Activated naive CD4-positive, alpha-beta T cell treated with anti-CD3 and anti-CD28 coated beads for 36 hours (primary cell): Measurements from ENCODE around the gene HAS3. TPM values are rescaled to one million over a fixed set of nuclear protein-coding genes. Genes with fewer than 3 reads are reported as not detected.
"Not testable (repeated sequence)": the region's sequence is repeated elsewhere in the genome, so short reads cannot be mapped to it uniquely, and the experiment has no call there.

Experiments
- CTCF ChIA-PET: fragments of 350-600 bp; sonication (Branson Sonifier 250); formaldehyde crosslinking; loops from one replicate; lab custom pipeline; 2021; ENCODE audit warnings: antibody characterized with exemption; lab: Charles Lee
- DNase-seq: peaks from one replicate; pipeline ENCODE4 v3.0.0-alpha.2; 2020
- H3K27ac Mint-ChIP-seq: one replicate; pipeline ENCODE4 v1.8.0; 2021; ENCODE audit warnings: mild to moderate bottlenecking, mixed read lengths
- H3K27me3 Mint-ChIP-seq: one replicate; pipeline ENCODE4 v1.8.0; 2021; ENCODE audit warnings: low read depth, mixed read lengths
- H3K36me3 Mint-ChIP-seq: one replicate; pipeline ENCODE4 v1.8.0; 2021; ENCODE audit warnings: low read depth, mixed read lengths
- H3K4me1 Mint-ChIP-seq: one replicate; pipeline ENCODE4 v1.8.0; 2021; ENCODE audit warnings: low read depth, mixed read lengths
- H3K4me3 Mint-ChIP-seq: one replicate; pipeline ENCODE4 v1.8.0; 2021; ENCODE audit warnings: mild to moderate bottlenecking, moderate library complexity, mixed read lengths
- H3K9me3 Mint-ChIP-seq: one replicate; pipeline ENCODE4 v1.8.0; 2021; ENCODE audit warnings: mixed read lengths
- intact Hi-C: fragments of 100-400 bp; cut with micrococcal nuclease; formaldehyde crosslinking; loops from one replicate; pipeline ENCODE4 v1.15.1; 2023
- total RNA-seq, 2 experiments: library from RNA; stranded (reverse); gene quantifications; one replicate each; pipeline ENCODE4 v1.2.3, GENCODE V29; 2021

The HAS3 gene
- total RNA-seq, 2 experiments from 2014 or later = 0.20 to 0.31 TPM

- Mint-ChIP-seq H3K9me3 (no peaks in the 10 kb centered on the region), H3K4me3 (no peak overlapping the region), H3K36me3 (peaks cover 26% of the 10 kb centered on the region), H3K4me1 (peaks cover 2% of the 10 kb centered on the region), H3K27ac (no peak overlapping the region), H3K27me3 (no peaks in the 10 kb centered on the region)
- CTCF ChIA-PET = no interaction called here
- intact Hi-C loops = loop anchor here (5.0 kb wide), 1 partner anchor 218 kb away; no protein-coding TSS in a partner anchor
- no peak for DNase-seq
Observed at GRCh38 chr16:69120096-69120664, 14.7 kb downstream of the HAS3 start.

GRCh38 chr16:69123910-69124309 is 18.5 kb downstream of the HAS3 start:
- Mint-ChIP-seq H3K4me1 (peaks cover 18% of the 10 kb centered on the region), H3K27ac (no peak overlapping the region), H3K4me3 (no peak overlapping the region)

GRCh38 chr16:69124406-69124805 is 19.0 kb downstream of the HAS3 start:
- not testable (repeated sequence) for DNase-seq, H3K27me3 Mint-ChIP-seq, H3K9me3 Mint-ChIP-seq, H3K27ac Mint-ChIP-seq, H3K4me3 Mint-ChIP-seq
- CTCF ChIA-PET = interaction anchor here (0.6 to 3.9 kb wide), 19 partner anchors 9 to 753 kb away, joined by 3 to 36 read pairs (median 5); partner anchors contain the start of genes CHTF8 and UTP4
- Mint-ChIP-seq H3K36me3 (peaks cover 18% of the 10 kb centered on the region), H3K4me1 (peaks cover 19% of the 10 kb centered on the region)
- intact Hi-C loops = loop anchor here (1.0 to 5.0 kb wide), 4 partner anchors 222 to 596 kb away; no protein-coding TSS in a partner anchor

More at GRCh38 chr16:69123910-69124309, 18.5 kb downstream of the HAS3 start:
- CTCF ChIA-PET = interaction anchor here (0.6 to 3.9 kb wide), 29 partner anchors 9 to 752 kb away, joined by 3 to 36 read pairs (median 4); partner anchors contain the start of genes CHTF8 and UTP4
- intact Hi-C loops = loop anchor here (1.0 to 5.0 kb wide), 4 partner anchors 222 to 595 kb away; no protein-coding TSS in a partner anchor
- Mint-ChIP-seq H3K27me3 (no peaks in the 10 kb centered on the region), H3K9me3 (no peaks in the 10 kb centered on the region), H3K36me3 (peaks cover 20% of the 10 kb centered on the region)
- peak; percentile 74 for DNase-seq

- H3K27ac Mint-ChIP-seq, H3K27me3 Mint-ChIP-seq, H3K4me3 Mint-ChIP-seq, DNase-seq, H3K9me3 Mint-ChIP-seq: not testable (repeated sequence)
- Mint-ChIP-seq H3K4me1 (peaks cover 24% of the 10 kb centered on the region), H3K36me3 (peaks cover 21% of the 10 kb centered on the region)
- intact Hi-C loops = loop anchor here (1.0 to 5.0 kb wide), 4 partner anchors 223 to 596 kb away; no protein-coding TSS in a partner anchor
- CTCF ChIA-PET = interaction anchor here (0.6 to 3.9 kb wide), 9 partner anchors 8 to 535 kb away, joined by 3 to 36 read pairs (median 8); partner anchors contain the start of genes CHTF8 and UTP4
Observed at GRCh38 chr16:69124961-69125360, 19.5 kb downstream of the HAS3 start.

GRCh38 chr16:69126221-69126620 is 20.8 kb downstream of the HAS3 start:
- H3K9me3 Mint-ChIP-seq = no peaks in the 10 kb centered on the region
- H3K27ac Mint-ChIP-seq = no peak overlapping the region
- intact Hi-C loops = no loop called here
- H3K27me3 Mint-ChIP-seq = no peaks in the 10 kb centered on the region
- no peak for DNase-seq
- no peak overlapping the region for H3K4me3 Mint-ChIP-seq
- CTCF ChIA-PET = interaction anchor here (0.6 to 3.9 kb wide), 3 partner anchors 13 to 463 kb away, joined by 3 to 36 read pairs (median 3); no protein-coding TSS in a partner anchor
- H3K4me1 Mint-ChIP-seq = peaks cover 35% of the 10 kb centered on the region
- H3K36me3 Mint-ChIP-seq = peaks cover 14% of the 10 kb centered on the region

- H3K9me3 Mint-ChIP-seq, DNase-seq, CTCF ChIA-PET, intact Hi-C loops, H3K4me3 Mint-ChIP-seq, H3K27me3 Mint-ChIP-seq, H3K27ac Mint-ChIP-seq: not testable (repeated sequence)
- peaks cover 35% of the 10 kb centered on the region for H3K4me1 Mint-ChIP-seq
- peaks cover 17% of the 10 kb centered on the region for H3K36me3 Mint-ChIP-seq
Observed at GRCh38 chr16:69126801-69127200, 21.3 kb downstream of the HAS3 start.

GRCh38 chr16:69127966-69128510 is 22.6 kb downstream of the HAS3 start:
- Mint-ChIP-seq H3K27ac (no peak overlapping the region), H3K4me3 (no peak overlapping the region), H3K9me3 (no peaks in the 10 kb centered on the region), H3K36me3 (peaks cover 16% of the 10 kb centered on the region), H3K4me1 (peaks cover 38% of the 10 kb centered on the region), H3K27me3 (no peaks in the 10 kb centered on the region)
- intact Hi-C loops = no loop called here
- no peak for DNase-seq
- CTCF ChIA-PET = interaction anchor here (0.8 kb wide), 1 partner anchor 15 kb away, joined by 4 read pairs; no protein-coding TSS in a partner anchor

- Mint-ChIP-seq H3K36me3 (peaks cover 18% of the 10 kb centered on the region), H3K4me3 (peak overlapping the region; percentile 96), H3K9me3 (no peaks in the 10 kb centered on the region), H3K4me1 (peaks cover 53% of the 10 kb centered on the region), H3K27ac (peak overlapping the region; percentile 90), H3K27me3 (no peaks in the 10 kb centered on the region)
- intact Hi-C loops = no loop called here
- DNase-seq = no peak
- CTCF ChIA-PET = interaction anchor here (0.6 to 1.6 kb wide), 2 partner anchors 17 to 46 kb away, joined by 3 to 5 read pairs; no protein-coding TSS in a partner anchor
Observed at GRCh38 chr16:69130461-69130860, 25.0 kb downstream of the HAS3 start.

GRCh38 chr16:69131167-69131838 is 25.9 kb downstream of the HAS3 start:
- Mint-ChIP-seq H3K27me3 (no peaks in the 10 kb centered on the region), H3K4me3 (peak overlapping the region; percentile 96), H3K9me3 (no peaks in the 10 kb centered on the region), H3K4me1 (peaks cover 56% of the 10 kb centered on the region), H3K36me3 (peaks cover 18% of the 10 kb centered on the region), H3K27ac (peak overlapping the region; percentile 90)
- CTCF ChIA-PET = interaction anchor here (1.1 kb wide), 1 partner anchor 181 kb away, joined by 5 read pairs; no protein-coding TSS in a partner anchor
- peak; percentile 14 for DNase-seq
- intact Hi-C loops = no loop called here

GRCh38 chr16:69131839-69132423 is 26.5 kb downstream of the HAS3 start:
- Mint-ChIP-seq H3K4me3 (peak overlapping the region; percentile 96), H3K9me3 (no peaks in the 10 kb centered on the region), H3K27me3 (no peaks in the 10 kb centered on the region), H3K36me3 (peaks cover 22% of the 10 kb centered on the region), H3K4me1 (peaks cover 57% of the 10 kb centered on the region), H3K27ac (peak overlapping the region; percentile 90)
- intact Hi-C loops = loop anchor here (1.0 to 2.0 kb wide), 4 partner anchors 34 to 285 kb away; partner anchors contain the start of genes SNTB2 and VPS4A
- CTCF ChIA-PET = interaction anchor here (1.1 to 1.8 kb wide), 4 partner anchors 8 to 180 kb away, joined by 3 to 22 read pairs (median 4); no protein-coding TSS in a partner anchor
- DNase-seq = peak; percentile 79

- intact Hi-C loops = loop anchor here (1.0 to 2.0 kb wide), 4 partner anchors 34 to 286 kb away; partner anchors contain the start of genes SNTB2 and VPS4A
- peak within 1 kb of the TSS; percentile 96 for H3K4me3 Mint-ChIP-seq
- H3K9me3 Mint-ChIP-seq = no peaks in the 10 kb centered on the region
- peaks cover 59% of the 10 kb centered on the region for H3K4me1 Mint-ChIP-seq
- CTCF ChIA-PET = interaction anchor here (0.7 to 1.8 kb wide), 5 partner anchors 9 to 153 kb away, joined by 3 to 22 read pairs (median 3); no protein-coding TSS in a partner anchor
- peak; percentile 89 for DNase-seq
- H3K27me3 Mint-ChIP-seq = no peaks in the 10 kb centered on the region
- peaks cover 23% of the 10 kb centered on the region for H3K36me3 Mint-ChIP-seq
- H3K27ac Mint-ChIP-seq = peak within 1 kb of the TSS; percentile 90
Observed at GRCh38 chr16:69132424-69133252, 27.2 kb downstream of the HAS3 start, which contains the start of the genes CHTF8 and UTP4. Gene CHTF8, minus strand, starts transcription at chr16:69132588. Its CDS starts 11,130 bp downstream, at chr16:69121458. Gene UTP4, plus strand, starts transcription at chr16:69132649. Its CDS starts 811 bp downstream, at chr16:69133460.
